IMR-90 (cell line): ENCODE results near the gene LMAN2L. TPM values are rescaled to one million over a fixed set of nuclear protein-coding genes. Genes with fewer than 3 reads are reported as not detected.

ENCODE experiments used
- ATAC-seq: fragments of 200-7000 bp; cut with Tn5 transposase; 2 replicates; pipeline ENCODE4 v1.9.1; 2020; ENCODE audit warnings: low read depth, mild to moderate bottlenecking, moderate library complexity
- BruUV-seq: library from RNA; stranded (reverse); fragments of 400-500 nt; replicated peaks from 2 replicates; lab custom pipeline; 2021; lab: Mats Ljungman, UMichigan
- CTCF ChIA-PET: fragments of 300-600 bp; formaldehyde crosslinking; extraction: SDS; loops from one replicate; lab custom pipeline; 2021; ENCODE audit warnings: antibody characterized with exemption; lab: Yijun Ruan, JAX
- POLR2A ChIA-PET: fragments of 300-600 bp; sonication (Branson Sonifier 250); formaldehyde crosslinking; loops from one replicate; lab custom pipeline; 2022; ENCODE audit warnings: antibody characterized with exemption; ENCODE audit not compliant: unreplicated experiment; lab: Charles Lee
- DNase-seq: peaks from one replicate; pipeline ENCODE4 v3.0.0; 2013
- H2AFZ ChIP-seq: replicated peaks from 2 replicates; pipeline ENCODE3; 2013; ENCODE audit warnings: low read length, mild to moderate bottlenecking; ENCODE audit not compliant: poor library complexity
- H2AK5ac ChIP-seq: 2 replicates; pipeline ENCODE4 v1.6.1; 2013; ENCODE audit warnings: low read depth, low read length, inconsistent platforms
- H2AK9ac ChIP-seq: replicated peaks from 2 replicates; pipeline ENCODE3; 2013; ENCODE audit warnings: mild to moderate bottlenecking, low read depth, low read length, moderate library complexity; ENCODE audit not compliant: poor library complexity
- H2BK120ac ChIP-seq: 2 replicates; pipeline ENCODE4 v1.6.1; 2013; ENCODE audit warnings: low read depth, low read length, inconsistent platforms
- H2BK15ac ChIP-seq: 3 replicates; pipeline ENCODE4 v1.6.1; 2013; ENCODE audit warnings: low read depth, low read length, inconsistent platforms
- H2BK20ac ChIP-seq: 2 replicates; pipeline ENCODE4 v1.6.1; 2013; ENCODE audit warnings: low read depth, mild to moderate bottlenecking, inconsistent platforms, low read length, moderate library complexity
- H2BK5ac ChIP-seq: 2 replicates; pipeline ENCODE4 v1.6.1; 2013; ENCODE audit warnings: mild to moderate bottlenecking, low read depth, low read length, inconsistent platforms; ENCODE audit not compliant: poor library complexity, severe bottlenecking
- H3K14ac ChIP-seq: replicated peaks from 2 replicates; pipeline ENCODE4 v1.6.1; 2013; ENCODE audit warnings: low read depth, low read length, inconsistent platforms
- H3K18ac ChIP-seq: 2 replicates; pipeline ENCODE4 v1.6.1; 2013; ENCODE audit warnings: low read depth, low read length, control low read depth
- H3K23ac ChIP-seq: 2 replicates; pipeline ENCODE4 v1.6.1; 2013; ENCODE audit warnings: low read depth, low read length, inconsistent platforms
- H3K27ac ChIP-seq: 2 replicates; pipeline ENCODE4 v1.5.1; 2013; ENCODE audit warnings: mild to moderate bottlenecking, control low read depth, low read length; ENCODE audit not compliant: insufficient read depth
- H3K27me3 ChIP-seq: 2 replicates; pipeline ENCODE4 v1.6.1; 2013; ENCODE audit warnings: low read length; ENCODE audit not compliant: control insufficient read depth, insufficient read depth
- H3K36me3 ChIP-seq: 2 replicates; pipeline ENCODE4 v1.6.1; 2013; ENCODE audit warnings: low read length, mixed read lengths; ENCODE audit not compliant: control insufficient read depth, insufficient read depth
- H3K4ac ChIP-seq: 2 replicates; pipeline ENCODE4 v1.6.1; 2013; ENCODE audit warnings: low read depth, low read length, inconsistent platforms
- H3K4me1 ChIP-seq: 2 replicates; pipeline ENCODE4 v1.6.1; 2013; ENCODE audit warnings: low read length, mixed read lengths; ENCODE audit not compliant: control insufficient read depth, insufficient read depth
- H3K4me2 ChIP-seq: 2 replicates; pipeline ENCODE4 v1.6.1; 2013; ENCODE audit warnings: low read depth, mild to moderate bottlenecking, control low read depth, low read length, moderate library complexity
- H3K4me3 ChIP-seq: 2 replicates; pipeline ENCODE4 v1.5.1; 2013; ENCODE audit warnings: low read depth, mild to moderate bottlenecking, control low read depth, low read length, moderate library complexity; ENCODE audit not compliant: insufficient read depth
- H3K56ac ChIP-seq: 2 replicates; pipeline ENCODE4 v1.6.1; 2013; ENCODE audit warnings: low read length, inconsistent platforms; ENCODE audit not compliant: insufficient read depth; ENCODE audit errors: extremely low read depth
- H3K79me1 ChIP-seq, 2 experiments: 2 replicates each; pipeline ENCODE4 v1.6.1; 2013; ENCODE audit warnings: low read length in 2 of 2, inconsistent platforms in 1 of 2, low read depth in 1 of 2
- H3K9ac ChIP-seq: 2 replicates; pipeline ENCODE4 v1.6.1; 2013; ENCODE audit warnings: low read depth, low read length, control low read depth
- H3K9me1 ChIP-seq: 2 replicates; pipeline ENCODE4 v1.6.1; 2013; ENCODE audit warnings: low read length, inconsistent platforms; ENCODE audit not compliant: insufficient read depth
- H3K9me3 ChIP-seq: 2 replicates; pipeline ENCODE4 v1.6.1; 2013; ENCODE audit warnings: low read length; ENCODE audit not compliant: control insufficient read depth, insufficient read depth
- H4K20me1 ChIP-seq: 2 replicates; pipeline ENCODE4 v1.6.1; 2013; ENCODE audit warnings: low read length, inconsistent platforms; ENCODE audit not compliant: insufficient read depth
- H4K5ac ChIP-seq: 2 replicates; pipeline ENCODE4 v1.6.1; 2013; ENCODE audit warnings: mild to moderate bottlenecking, low read depth, low read length, control low read depth
- H4K8ac ChIP-seq, 2 experiments: 2 replicates each; pipeline ENCODE4 v1.6.1; 2013; ENCODE audit warnings: low read depth in 2 of 2, low read length in 2 of 2, control low read depth in 1 of 2, inconsistent platforms in 1 of 2
- H4K91ac ChIP-seq: 2 replicates; pipeline ENCODE4 v1.6.1; 2013; ENCODE audit warnings: low read depth, low read length, inconsistent platforms; ENCODE audit not compliant: insufficient read depth
- CEBPB ChIP-seq: IDR thresholded peaks from 2 replicates; pipeline ENCODE4 v1.6.1; 2012; ENCODE audit warnings: low read depth, low read length, improper control_type of control experiment
- NFE2L2 ChIP-seq: fragments of 150-350 bp; IDR thresholded peaks from 2 replicates; pipeline ENCODE4 v1.6.1; 2016; ENCODE audit warnings: low read depth, mild to moderate bottlenecking, low read length
- WGBS, 2 experiments: methylation state at CpG; one replicate each; pipeline versions ENCODE4 v1.1.5 to v1.1.7; 2013; ENCODE audit warnings: missing lambda C conversion rate in 2 of 2; ENCODE audit not compliant: insufficient read length in 1 of 2; ENCODE audit errors: extremely low coverage in 2 of 2; 5-methylcytosine and 5-hydroxymethylcytosine counted together
- dilution Hi-C: fragments of 300-500 bp; cut with HindIII; formaldehyde crosslinking; loops from one replicate; pipeline ENCODE4 v1.14.3; 2018; ENCODE audit warnings: low sequenced_read_pairs; ENCODE audit not compliant: unreplicated experiment
- in situ Hi-C: fragments of 300-500 bp; cut with MboI; formaldehyde crosslinking; loops from 3 replicates; pipeline ENCODE4 v1.14.3; 2019; ENCODE audit warnings: low sequenced_read_pairs, inconsistent platforms, mixed read lengths
- intact Hi-C: fragments of 100-400 bp; cut with micrococcal nuclease; formaldehyde crosslinking; loops from 2 replicates; pipeline ENCODE4 v1.10.0; 2022
- polyA plus RNA-seq, 3 experiments: library from polyadenylated mRNA; depleted of rRNA; stranded (reverse); fragments of >200 nt; gene quantifications; 2 replicates each; pipeline ENCODE4 v1.2.3, GENCODE V29; 2012; ENCODE audit warnings: low replicate concordance in 1 of 3
- total RNA-seq: library from RNA; depleted of rRNA; stranded (reverse); fragments of >200 nt; gene quantifications from 2 replicates; pipeline ENCODE4 v1.2.3, GENCODE V29; 2012

The LMAN2L gene
- total and polyA plus RNA-seq, 2 of the 4 experiments (the other 2 are of a cell fraction): 22.5 to 22.9 TPM

GRCh38 chr2:96715658-96716057 lies 24.2 kb downstream of the LMAN2L start:
- no peak overlapping the region for H2AK5ac ChIP-seq
- TF ChIP-seq CEBPB (0 out of 2 replicates have a peak, but pooled peaks have one; percentile 17), NFE2L2 (no peak)
- no peak overlapping the region for H2BK120ac ChIP-seq
- no peak overlapping the region for H3K9ac ChIP-seq
- no CpG with 5 or more reads among the region's 5 CpGs for WGBS, 2 experiments
- H3K23ac ChIP-seq: no peak overlapping the region
- ChIA-PET CTCF (no interaction called here), POLR2A (no interaction called here)
- H2AFZ ChIP-seq: no peak overlapping the region
- H3K18ac ChIP-seq: no peak overlapping the region
- no peak overlapping the region for H3K4me2 ChIP-seq
- H4K5ac ChIP-seq: no peak overlapping the region
- DNase-seq: peak; percentile 24
- no peak overlapping the region for H2BK5ac ChIP-seq
- H2AK9ac ChIP-seq: no peak overlapping the region
- H4K91ac ChIP-seq: no peak overlapping the region
- H4K8ac ChIP-seq: no peak overlapping the region
- H2BK15ac ChIP-seq: no peak overlapping the region
- no peak overlapping the region for H3K4me3 ChIP-seq
- no peaks in the 10 kb centered on the region for H4K20me1 ChIP-seq
- no peaks in the 10 kb centered on the region for H3K27me3 ChIP-seq
- H3K36me3 ChIP-seq: peaks cover 20% of the 10 kb centered on the region
- dilution Hi-C loops: no loop called here
- H3K4me1 ChIP-seq: no peaks in the 10 kb centered on the region; the same call in 1 of the 2 replicates
- no peak overlapping the region for H2BK20ac ChIP-seq
- no peaks in the 10 kb centered on the region for H3K9me3 ChIP-seq
- no peak overlapping the region for H3K14ac ChIP-seq
- 0 out of 2 replicates have a peak, but pooled peaks cover 3% of the 10 kb centered on the region for H3K9me1 ChIP-seq
- H3K56ac ChIP-seq: no peak overlapping the region
- H3K4ac ChIP-seq: no peak overlapping the region
- H3K27ac ChIP-seq: no peak overlapping the region
- intact Hi-C loops: no loop called here
- H3K79me1 ChIP-seq: peaks cover 0 to 5% of the 10 kb centered on the region in 2 experiments; a peak in 1 of 4 replicates
- in situ Hi-C loops: no loop called here
- ATAC-seq: peak; percentile 32; the same call in 1 of the 2 replicates
- no TSS peak for BruUV-seq
